ENCODE data around the gene CXCL3.

Gene CXCL3

DNA sequence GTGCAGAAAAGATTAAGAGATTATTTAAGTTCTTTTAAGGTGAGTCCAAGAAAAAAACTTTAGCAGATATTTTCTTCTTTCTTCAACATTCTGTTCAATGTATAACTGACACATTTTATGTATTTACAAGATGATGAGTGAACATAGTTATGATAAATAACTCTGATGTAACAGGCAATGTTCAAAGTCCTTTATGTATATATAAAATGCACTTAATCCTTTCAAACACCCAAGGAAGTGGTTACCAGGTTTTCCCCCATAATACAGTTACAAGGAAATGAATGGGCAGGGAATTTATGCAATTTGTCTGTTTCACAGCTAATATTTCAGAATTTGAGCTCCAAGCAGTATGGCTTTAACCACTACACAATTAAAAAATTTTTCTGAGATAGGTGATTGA is 8.2 kb downstream of the CXCL3 start:
- ChIA-PET POLR2A (no interaction called here), CTCF (no interaction called here)
- TF ChIP-seq, protein P1, sequence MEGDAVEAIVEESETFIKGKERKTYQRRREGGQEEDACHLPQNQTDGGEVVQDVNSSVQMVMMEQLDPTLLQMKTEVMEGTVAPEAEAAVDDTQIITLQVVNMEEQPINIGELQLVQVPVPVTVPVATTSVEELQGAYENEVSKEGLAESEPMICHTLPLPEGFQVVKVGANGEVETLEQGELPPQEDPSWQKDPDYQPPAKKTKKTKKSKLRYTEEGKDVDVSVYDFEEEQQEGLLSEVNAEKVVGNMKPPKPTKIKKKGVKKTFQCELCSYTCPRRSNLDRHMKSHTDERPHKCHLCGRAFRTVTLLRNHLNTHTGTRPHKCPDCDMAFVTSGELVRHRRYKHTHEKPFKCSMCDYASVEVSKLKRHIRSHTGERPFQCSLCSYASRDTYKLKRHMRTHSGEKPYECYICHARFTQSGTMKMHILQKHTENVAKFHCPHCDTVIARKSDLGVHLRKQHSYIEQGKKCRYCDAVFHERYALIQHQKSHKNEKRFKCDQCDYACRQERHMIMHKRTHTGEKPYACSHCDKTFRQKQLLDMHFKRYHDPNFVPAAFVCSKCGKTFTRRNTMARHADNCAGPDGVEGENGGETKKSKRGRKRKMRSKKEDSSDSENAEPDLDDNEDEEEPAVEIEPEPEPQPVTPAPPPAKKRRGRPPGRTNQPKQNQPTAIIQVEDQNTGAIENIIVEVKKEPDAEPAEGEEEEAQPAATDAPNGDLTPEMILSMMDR (IDR thresholded peaks at IDR 0.05; ENCODE audit: insufficient read depth, low read length, missing control alignments), result no peak
- no peak overlapping the region for H3K4me3 ChIP-seq (ENCODE audit: low read depth, low read length)
- no peak for DNase-seq (ENCODE audit: low read depth, low spot score)

DNA sequence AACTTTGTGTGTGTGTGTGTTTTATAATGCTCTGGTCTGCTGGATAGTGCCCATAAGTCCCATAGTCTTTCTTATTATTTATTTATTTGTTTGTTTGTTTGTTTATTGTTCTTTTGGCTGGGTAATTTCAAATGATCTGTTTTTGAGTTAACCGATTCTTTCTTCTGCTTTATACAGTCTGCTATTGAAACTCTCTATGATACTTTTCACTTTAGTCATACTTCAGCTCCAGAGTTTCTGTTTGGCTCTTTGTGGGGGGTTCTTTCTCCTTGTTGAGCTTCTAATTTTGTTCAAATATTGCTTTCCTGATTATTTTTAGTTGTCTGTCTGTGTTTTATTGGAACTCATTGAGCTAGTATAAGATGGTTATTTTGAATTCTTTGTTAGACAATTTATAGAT is 10.0 kb downstream of the CXCL3 start:
- ChIA-PET CTCF (interaction anchor here (1.2 to 1.4 kb wide), 2 partner anchors 9 to 10 kb away, joined by 4 read pairs; partner anchors contain the start of gene CXCL3), POLR2A (no interaction called here)
- no peak overlapping the region for H3K4me3 ChIP-seq (ENCODE audit: low read depth, low read length)
- TF ChIP-seq, protein P1 (IDR thresholded peaks at IDR 0.05; ENCODE audit: insufficient read depth, low read length, missing control alignments), result no peak
- DNase-seq (ENCODE audit: low read depth, low spot score), result no peak

DNA sequence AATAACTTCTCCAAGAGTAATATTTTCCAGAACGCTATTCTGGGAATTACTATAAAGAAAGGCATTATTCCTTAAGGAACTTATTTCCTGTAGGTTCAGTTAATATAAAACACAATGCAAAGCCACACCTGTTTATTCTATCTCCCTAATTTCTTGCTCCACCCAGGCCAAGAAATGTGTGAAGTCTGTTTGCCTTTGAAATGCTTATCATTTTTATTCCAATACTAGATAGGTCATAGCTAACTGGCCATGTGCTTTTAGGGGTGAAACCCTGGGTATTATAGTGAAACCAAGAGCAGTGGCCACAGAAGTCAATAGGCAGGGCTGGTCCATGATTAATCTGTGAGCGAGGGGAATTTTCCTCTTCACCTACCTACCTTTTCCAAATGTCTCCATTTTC is 14.8 kb downstream of the CXCL3 start:
- DNase-seq (ENCODE audit: low read depth, low spot score), result no peak
- CTCF ChIA-PET, result interaction anchor here (1.5 kb wide), 1 partner anchor 14 kb away, joined by 6 read pairs; the partner anchor contains the start of gene CXCL3
- H3K4me3 ChIP-seq (ENCODE audit: low read depth, low read length), result no peak overlapping the region
- TF ChIP-seq, protein P1 (IDR thresholded peaks at IDR 0.05; ENCODE audit: insufficient read depth, low read length, missing control alignments), result no peak
- POLR2A ChIA-PET, result no interaction called here

GRCh38 chr4:74021601-74022000 is 16.9 kb downstream of the CXCL3 start:
- POLR2A ChIA-PET, result no interaction called here
- CTCF ChIA-PET, result interaction anchor here (1.3 kb wide), 1 partner anchor 17 kb away, joined by 4 read pairs; the partner anchor contains the start of gene CXCL3

GRCh38 chr4:74018771-74019170 is 19.7 kb downstream of the CXCL3 start:
- ChIA-PET POLR2A (no interaction called here), CTCF (interaction anchor here (0.9 kb wide), 1 partner anchor 19 kb away, joined by 6 read pairs; the partner anchor contains the start of gene CXCL3)

More at GRCh38 chr4:74021601-74022000, 16.9 kb downstream of the CXCL3 start:
- no peak for DNase-seq (ENCODE audit: low read depth, low spot score)
- no peak overlapping the region for H3K4me3 ChIP-seq (ENCODE audit: low read depth, low read length)
- TF ChIP-seq, protein P1 (IDR thresholded peaks at IDR 0.05; ENCODE audit: insufficient read depth, low read length, missing control alignments), result no peak

GRCh38 chr4:74018116-74018515 is 20.4 kb downstream of the CXCL3 start:
- DNase-seq (ENCODE audit: low read depth, low spot score), result no peak
- POLR2A ChIA-PET, result no interaction called here
- no peak overlapping the region for H3K4me3 ChIP-seq (ENCODE audit: low read depth, low read length)
- CTCF ChIA-PET, result interaction anchor here (0.9 kb wide), 1 partner anchor 20 kb away, joined by 6 read pairs; the partner anchor contains the start of gene CXCL3
- TF ChIP-seq, protein P1 (IDR thresholded peaks at IDR 0.05; ENCODE audit: insufficient read depth, low read length, missing control alignments), result no peak

More at GRCh38 chr4:74018771-74019170, 19.7 kb downstream of the CXCL3 start:
- TF ChIP-seq, protein P1 (IDR thresholded peaks at IDR 0.05; ENCODE audit: insufficient read depth, low read length, missing control alignments), result no peak
- no peak for DNase-seq (ENCODE audit: low read depth, low spot score)
- H3K4me3 ChIP-seq (ENCODE audit: low read depth, low read length), result no peak overlapping the region

Measured in AG04449 (cell line).